ENCODE results near the gene CALD1.

The CALD1 gene

DNA sequence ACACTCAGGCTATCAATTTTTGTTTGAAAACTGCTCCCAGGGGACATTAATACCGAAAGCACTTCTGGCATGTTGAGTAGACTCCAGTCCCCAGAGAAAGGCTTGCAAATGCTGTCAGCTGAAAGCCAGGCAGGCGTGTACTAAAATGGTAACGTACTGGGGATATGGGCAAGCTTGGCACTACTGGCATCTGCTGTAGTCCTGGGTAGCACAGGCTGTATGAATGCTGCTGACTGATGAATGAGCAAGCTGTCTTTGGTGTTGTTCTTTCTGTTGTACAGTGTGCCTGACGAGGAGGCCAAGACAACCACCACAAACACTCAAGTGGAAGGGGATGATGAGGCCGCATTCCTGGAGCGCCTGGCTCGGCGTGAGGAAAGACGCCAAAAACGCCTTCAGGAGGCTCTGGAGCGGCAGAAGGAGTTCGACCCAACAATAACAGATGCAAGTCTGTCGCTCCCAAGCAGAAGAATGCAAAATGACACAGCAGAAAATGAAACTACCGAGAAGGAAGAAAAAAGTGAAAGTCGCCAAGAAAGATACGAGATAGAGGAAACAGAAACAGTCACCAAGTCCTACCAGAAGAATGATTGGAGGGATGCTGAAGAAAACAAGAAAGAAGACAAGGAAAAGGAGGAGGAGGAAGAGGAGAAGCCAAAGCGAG, 153.4 kb downstream of the CALD1 start:
- DNase-seq: no peak

DNA sequence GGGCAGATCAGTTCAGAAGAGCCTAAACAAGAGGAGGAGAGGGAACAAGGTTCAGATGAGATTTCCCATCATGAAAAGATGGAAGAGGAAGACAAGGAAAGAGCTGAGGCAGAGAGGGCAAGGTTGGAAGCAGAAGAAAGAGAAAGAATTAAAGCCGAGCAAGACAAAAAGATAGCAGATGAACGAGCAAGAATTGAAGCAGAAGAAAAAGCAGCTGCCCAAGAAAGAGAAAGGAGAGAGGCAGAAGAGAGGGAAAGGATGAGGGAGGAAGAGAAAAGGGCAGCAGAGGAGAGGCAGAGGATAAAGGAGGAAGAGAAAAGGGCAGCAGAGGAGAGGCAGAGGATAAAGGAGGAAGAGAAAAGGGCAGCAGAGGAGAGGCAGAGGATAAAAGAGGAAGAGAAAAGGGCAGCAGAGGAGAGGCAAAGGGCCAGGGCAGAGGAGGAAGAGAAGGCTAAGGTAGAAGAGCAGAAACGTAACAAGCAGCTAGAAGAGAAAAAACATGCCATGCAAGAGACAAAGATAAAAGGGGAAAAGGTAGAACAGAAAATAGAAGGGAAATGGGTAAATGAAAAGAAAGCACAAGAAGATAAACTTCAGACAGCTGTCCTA, 154.1 kb downstream of the CALD1 start:
- no peak for DNase-seq

DNA sequence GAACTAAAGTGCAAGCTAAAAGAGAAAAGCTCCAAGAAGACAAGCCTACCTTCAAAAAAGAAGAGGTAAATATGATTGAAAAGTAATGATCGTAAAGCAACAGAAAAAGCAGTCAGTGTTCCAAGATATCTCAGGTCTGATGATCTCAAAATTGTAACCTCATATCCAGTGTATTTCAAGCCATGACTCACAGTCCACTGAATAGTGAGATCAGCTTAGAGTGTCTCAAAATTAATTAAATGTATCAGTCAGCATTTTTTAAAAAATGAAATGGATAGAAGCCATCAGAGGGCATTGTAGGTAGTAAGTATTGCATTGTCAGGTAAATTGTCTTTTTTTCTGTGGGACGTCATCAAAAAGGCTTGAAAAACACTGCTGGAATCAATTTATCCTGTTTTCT, 156.3 kb downstream of the CALD1 start:
- DNase-seq: no peak

DNA sequence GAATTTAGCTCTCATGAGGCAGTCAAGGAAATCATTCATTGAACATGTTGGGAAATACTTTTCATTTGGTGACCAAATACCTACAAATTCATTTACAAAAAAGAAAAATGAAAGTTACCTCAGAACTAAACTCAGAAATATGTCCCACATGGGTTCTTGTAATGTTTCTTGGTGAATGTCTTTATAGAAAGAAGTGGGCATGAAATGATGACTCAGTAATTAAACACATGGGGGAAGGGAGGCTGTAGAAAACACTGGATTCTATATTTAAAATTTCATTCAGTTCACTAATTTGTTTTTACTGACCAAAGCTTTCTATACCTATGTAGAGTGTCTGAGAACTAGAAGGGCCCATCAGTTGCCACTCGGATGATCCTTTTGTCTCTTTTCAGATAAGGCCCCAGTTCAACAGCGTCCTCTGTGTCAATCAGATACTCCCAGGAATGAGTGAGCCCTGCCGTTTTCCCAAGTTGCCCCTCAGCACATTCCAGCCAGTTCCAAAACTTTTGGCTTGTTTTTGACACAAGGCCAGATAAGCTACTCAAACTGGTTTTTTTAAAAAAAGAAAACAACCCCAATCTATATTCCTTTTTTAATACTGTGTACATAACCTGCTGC, 157.6 kb downstream of the CALD1 start:
- DNase-seq: no peak

DNA sequence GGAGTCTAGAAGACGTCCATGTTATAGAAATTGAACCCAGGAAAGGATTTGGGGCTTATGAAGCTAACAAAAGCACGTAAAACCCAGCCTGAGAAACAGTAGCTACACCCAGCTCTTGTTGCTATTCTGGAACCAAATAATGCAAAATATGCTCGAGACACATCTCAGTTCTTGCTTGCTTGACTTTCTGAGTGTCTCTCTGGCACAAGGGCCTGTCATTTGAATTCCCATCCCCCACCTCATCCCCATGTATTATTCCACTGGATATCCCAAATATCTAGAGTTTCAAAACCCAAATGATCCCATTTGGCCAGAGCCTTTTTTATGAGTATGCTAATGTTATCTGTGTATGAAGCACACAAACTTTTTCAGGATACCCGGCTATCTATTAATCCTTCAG, 158.7 kb downstream of the CALD1 start:
- no peak for DNase-seq

DNA sequence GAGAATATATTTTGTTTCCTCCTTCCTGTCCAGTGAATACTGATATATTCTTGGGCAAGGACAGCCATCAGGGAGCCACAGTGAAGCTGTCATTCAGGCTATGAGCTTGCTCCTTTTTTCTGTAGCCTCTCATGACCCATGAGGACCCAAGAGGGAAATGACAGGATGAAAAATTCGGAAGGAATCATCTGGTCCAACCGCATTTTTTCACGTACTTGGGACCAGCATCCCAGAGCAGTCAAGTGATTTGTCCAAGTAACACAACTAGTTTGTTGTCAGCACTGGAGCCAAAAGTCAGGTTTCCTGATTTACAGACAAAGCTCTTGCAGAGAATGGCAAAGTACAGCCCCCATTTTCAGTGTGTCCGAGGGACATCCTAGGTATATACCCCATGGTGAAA, 159.7 kb downstream of the CALD1 start:
- DNase-seq: no peak

DNA sequence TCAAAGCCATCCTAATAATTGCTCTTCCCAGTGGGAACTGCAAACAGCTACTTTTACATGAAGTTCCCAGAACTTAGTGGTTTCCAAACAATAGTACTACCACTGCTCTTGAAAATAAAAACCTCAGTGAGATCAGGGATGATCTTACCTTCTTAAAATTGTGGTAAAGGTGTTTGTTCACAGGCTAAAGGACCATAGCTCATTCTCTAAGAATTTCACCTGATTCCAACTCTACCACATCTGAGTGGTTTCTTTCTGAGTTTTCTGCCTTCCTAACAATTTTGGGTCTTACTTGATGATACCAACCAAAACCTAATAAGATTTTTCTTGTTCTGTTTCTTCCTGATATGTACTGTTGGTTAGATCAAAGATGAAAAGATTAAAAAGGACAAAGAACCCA, 161.3 kb downstream of the CALD1 start:
- no peak for DNase-seq

DNA sequence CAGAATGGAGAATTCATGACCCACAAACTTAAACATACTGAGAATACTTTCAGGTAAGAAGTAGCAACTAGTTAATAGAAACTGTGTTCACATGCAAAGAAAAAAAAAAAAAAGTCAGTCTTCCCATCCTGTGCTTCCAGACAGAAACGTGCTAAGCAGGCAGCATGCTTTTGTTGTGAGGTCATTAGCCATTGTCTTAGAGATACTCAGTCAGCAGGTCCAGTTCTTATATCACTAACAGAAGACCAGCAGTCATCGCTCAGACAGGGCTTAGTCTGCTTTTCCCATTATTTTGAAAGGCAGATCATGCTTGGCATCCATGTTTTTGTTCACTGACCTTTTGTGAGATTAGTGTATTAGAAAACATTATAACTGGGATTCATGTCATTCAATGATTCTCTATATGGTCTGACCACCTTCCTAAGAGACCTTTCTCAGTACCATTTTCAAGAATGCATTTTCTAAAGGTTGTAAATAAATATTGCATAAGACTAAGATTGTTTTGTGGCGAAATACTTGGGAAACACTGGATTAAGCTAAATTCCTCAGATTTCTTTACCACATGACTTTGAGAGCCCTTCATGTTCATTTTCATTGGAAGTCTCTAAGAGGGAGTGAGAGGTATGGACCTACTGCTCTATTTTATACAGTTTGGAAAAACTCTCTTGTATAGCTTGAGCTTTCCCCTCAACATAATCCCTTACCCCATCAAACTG, 161.9 kb downstream of the CALD1 start:
- no peak for DNase-seq

DNA sequence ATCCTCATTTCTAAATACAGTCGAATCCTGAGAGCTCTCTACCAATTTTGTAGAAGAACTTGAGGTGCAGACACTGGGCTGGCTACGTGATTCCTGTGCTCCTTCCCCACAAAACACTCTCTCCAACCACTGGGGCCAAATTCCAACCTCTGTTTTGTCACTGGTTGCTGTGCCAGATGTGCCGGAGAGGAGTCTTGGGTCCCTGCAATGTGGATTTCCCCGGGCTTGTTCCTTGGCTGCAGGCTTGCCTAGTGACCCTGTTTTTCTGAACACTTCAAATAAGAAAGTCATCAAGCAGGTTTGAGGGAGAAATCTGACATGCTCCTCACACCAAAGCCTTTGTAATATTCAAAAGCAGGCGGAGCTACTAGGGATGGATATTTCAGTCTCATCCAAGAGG, 162.5 kb downstream of the CALD1 start:
- no peak for DNase-seq

DNA sequence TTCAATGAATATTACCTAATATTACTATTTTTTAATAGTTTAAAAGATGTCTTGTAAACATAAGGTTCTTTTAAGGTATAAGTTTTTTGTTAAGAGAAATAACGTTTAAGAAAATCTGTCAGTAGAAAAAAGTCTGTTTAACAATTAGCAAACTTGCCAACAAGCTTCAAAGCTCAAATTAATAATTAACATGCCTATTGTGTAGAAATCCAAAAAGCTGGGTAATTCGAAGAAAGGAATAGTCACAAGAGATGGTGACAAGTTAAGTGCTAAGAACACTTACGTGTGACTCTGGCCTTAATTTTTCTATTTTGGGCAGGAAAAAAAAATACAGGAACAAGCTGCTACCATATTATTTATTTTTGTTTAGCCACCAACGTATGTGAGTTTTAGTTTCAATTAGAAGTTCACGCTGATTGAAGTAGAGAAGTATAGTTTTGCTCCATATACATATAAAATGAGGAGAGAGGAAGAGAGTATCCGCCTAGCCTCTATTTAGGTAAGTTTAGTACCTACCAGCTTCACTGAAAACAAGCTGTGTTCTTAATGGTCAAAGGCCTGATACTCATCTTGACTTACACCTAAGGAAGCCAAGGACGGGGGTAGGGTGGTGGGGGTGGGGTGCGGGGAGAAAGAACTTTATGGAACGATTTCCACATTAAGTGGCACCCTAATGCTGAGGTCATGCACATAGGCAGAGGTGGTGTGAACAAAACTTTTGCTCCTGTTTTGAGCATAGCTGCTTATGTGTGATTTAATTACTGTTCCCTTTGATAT, 163.4 kb downstream of the CALD1 start:
- no peak for DNase-seq

DNA sequence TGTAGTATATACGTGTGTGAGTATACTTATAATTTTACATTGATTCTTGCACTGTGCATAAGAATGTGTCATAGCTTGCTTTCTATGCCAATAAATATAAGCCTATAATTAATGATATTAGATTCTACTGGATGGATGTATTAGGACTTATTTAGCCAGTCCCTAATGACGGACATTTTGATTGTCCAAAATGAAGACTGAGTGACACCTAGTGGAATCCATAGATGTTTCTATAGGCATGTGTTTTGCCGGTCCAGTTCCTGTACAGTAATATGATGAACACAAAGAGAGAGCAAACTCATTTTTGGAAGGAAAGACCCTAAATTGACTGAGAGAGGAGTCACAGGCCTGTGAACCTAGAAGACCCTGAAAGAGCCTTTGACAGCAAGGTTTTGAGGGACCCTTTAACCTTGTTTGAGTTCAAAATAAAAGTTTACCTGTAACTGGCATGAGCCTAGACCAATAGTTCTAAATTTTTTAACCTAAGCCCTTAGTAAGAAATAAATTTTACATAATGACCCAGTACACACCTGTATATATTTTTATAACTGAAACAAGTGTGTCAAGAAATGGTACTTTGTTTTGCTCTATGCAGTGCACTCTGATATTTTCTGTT, 164.5 kb downstream of the CALD1 start:
- peak; percentile 4 for DNase-seq

DNA sequence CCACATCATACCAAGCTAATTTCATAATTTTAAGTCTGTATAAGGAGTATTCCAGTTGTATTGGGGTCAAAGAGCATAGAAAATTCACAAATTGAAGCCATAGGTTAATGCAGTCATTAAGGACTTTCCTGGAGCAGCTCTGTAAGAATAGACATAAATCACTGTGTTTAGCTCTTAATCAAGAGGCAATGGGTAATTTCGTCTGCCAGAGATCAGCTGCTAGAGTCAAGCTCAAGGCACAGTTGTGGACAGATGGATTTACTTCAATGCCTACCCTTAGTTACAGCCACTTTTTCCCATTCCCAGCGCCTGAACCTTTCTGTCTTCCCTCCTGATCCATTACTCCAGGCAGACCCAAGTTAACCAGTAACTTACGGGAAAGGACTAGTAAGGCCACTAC, 166.3 kb downstream of the CALD1 start:
- DNase-seq: no peak

DNA sequence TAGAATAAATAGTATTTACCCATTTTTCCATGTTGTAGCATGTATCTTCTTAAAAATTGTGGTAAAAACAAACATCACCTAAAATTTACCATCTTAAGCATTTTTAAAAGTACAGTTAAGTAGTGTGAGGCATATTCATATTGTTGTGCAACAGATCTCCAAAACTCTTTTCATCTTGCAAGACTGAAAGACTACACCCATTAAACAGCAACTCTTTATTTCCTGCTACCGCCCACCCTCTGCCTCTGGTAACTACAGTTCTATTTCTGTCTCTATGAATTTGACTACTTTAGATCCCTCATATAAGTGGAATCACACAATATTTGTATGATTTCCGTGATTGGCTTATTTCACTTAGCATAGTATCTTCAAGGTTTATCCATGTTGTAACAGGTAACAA, 166.8 kb downstream of the CALD1 start:
- no peak for DNase-seq

DNA sequence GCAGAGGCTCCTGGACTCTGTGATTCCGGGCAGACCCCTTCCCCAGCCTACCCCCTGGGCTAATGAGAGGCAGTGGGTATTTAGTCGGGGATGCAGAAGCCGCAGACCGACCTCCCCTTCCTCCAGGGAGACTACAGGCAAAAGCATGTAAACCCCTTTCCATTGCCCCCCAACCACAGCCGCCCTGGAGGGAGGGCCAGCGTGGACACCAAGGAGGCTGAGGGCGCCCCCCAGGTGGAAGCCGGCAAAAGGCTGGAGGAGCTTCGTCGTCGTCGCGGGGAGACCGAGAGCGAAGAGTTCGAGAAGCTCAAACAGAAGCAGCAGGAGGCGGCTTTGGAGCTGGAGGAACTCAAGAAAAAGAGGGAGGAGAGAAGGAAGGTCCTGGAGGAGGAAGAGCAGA, 167.9 kb downstream of the CALD1 start:
- no peak for DNase-seq

DNA sequence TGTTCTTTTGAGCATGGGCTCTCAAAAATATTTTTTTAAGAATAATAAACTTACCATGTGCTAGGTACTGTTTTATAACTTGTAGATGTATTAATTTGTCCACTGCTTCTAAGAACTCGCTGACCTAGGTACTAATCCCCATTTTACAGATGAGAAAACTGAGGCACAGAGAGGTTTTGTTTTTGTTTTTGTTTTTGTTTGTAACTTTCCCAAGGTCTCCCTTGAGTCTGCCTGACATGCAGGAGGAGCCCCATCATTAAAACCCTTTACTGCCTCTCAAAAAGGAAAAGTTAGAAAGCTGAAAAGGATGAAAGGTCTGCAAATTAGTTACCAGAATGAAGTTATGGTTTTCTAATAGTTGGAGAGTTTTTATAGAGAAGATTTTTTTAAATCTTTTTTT, 168.4 kb downstream of the CALD1 start:
- DNase-seq: no peak

DNA sequence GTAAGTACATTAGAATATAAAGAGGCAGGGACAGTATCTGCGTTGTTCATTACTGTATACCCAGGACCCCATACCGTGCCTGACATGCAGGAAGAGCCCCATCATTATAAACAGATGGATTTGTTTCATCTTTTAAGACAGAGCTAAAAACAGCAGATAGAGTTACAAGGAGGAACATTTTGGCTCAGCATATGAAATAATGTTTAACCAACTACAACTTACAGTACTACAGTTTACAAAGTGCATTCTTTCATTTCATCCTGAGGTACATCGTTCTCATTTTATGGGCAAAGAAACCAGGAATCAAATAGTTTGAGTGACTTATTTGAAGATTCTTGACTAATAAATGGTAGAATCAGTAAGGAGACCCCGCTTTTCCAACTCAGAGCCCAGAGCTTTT, 168.8 kb downstream of the CALD1 start:
- DNase-seq: no peak

DNA sequence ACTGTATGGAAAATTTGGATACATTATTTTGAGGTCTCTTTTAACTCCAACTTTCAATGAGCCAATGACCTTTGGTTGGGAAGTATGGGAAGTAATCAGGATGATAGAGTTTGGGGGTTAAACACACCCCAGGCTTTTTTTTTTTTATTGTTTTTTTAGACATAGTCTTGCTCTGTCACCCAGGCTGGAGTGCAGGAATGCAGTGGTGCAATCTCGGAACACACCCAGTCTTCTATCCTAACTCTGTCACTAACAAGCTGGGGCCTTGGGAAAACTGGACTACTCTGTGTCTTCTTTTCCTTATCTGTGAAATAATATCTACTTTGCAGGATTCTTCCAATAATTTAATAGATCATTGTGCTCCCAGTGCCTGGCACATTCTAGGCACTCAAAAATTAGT, 169.3 kb downstream of the CALD1 start:
- no peak for DNase-seq

DNA sequence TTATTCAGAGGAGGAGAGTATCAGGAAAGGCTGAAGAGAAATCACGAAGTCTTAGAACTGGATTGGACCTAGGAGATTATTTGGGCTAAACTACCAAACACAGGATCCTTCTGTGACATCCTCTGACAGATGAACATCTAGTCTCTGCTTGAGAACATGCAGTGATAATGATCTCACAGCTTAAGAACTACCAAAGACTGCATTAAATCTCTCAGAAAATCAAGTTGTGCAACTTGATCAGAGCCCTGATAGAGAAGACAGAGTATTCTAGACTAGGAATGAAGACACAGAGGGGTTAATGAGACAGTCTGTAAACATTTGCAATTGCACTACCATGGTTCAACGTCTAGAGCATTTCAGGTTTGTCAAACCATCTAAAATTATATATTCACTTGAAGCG, 169.7 kb downstream of the CALD1 start:
- DNase-seq: no peak

DNA sequence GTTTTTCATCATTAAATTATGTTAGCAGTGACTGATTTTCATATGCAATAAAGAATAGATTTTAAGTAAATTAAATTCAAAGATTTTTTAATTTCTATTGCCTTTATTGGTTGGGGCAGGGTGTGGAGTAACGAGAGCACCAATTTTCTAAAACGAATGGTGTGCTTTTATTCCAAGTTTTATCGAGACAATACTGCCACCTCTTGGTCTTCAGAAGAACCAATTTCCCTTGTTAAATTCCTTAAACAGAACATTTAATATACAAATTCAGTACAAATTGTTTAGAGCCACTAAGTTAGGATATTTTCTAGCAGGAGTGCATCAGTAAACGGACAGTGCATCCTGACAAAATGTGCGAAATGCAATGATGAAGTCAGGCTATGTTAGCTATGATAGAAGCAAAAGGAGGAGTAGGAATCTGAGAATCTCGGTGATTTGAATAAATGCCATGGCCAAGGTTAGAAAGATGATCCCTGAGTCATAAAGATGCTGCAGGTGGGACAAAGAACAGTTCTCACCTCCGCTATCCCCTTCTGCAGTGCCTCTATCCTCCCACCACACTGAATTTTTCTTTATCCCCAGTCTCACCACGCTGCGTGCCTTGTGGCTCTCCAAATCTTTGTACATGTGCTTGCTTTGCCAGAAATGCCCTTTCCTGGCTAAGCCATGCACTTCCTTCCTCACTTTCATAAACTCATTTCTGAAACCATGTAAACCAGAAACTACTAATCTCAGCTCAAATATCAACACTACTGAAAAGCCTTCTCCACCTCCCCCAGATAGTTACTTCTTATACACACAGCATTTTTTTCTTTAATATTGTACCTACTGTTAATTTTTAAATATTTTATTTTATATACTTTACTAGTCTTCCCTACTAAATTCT, 175.0 kb downstream of the CALD1 start:
- peak; percentile 47 for DNase-seq

DNA sequence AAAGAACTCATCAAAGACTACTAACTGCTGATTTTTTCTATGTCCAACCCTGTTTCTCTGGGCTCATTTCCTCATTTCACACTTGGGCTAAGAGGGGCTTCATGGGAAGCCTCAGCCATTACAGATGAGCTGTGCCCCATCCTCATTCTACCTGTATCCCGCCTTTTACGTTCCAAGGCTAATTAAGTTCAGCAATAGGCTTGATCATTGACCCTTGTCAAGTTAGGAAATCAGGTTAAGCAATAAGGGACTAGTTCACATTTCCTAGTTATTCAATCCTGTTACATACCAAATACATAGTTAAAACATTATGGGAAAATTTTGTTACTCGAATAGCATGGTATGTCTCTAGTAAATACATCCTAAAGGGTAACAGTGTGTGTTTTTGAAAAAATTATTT, 177.6 kb downstream of the CALD1 start:
- no peak for DNase-seq

DNA sequence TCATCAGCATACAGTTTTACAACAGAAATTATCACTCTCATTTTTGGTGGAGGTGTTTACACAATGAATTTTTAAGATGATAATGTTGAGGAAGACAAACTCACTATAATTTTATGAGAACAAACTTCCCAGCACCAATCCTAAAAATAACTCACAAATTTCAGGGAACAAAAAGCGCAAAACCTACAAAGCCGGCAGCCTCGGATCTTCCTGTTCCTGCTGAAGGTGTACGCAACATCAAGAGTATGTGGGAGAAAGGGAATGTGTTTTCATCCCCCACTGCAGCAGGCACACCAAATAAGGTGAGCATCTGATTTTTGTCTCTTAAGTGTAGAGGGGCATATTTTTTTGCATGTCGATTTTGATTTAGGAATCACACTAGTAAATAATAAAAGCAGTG, 180.4 kb downstream of the CALD1 start:
- no peak for DNase-seq

DNA sequence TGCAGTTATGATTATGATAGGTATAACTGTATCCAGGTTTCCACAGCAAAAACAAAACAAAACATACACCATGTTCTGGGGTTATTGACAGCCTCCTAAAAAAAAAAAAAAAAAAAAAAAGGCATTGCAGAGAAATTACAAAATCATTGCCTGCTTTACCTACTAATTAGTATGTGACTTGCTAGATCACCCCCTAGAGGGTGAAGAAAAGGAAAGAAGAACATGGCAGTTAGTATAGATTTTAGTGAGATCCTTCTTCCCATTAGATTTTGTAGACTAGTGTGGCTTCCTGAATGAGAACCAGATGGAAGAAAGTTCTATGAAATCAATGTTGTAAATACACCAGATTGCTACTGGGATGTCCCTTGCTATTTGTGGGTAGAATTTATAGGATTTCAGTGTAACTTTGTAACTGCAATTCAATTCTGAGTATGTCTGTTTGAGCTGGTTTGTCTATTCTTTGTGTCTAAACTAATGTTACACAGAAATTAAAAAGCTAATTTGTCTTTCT, 182.9 kb downstream of the CALD1 start:
- no peak for DNase-seq
